ENCODE data around the gene GPR55. TPM values are rescaled to one million over a fixed set of nuclear protein-coding genes. Genes with fewer than 3 reads are reported as not detected.

GPR55 gene
- total RNA-seq, 1 donor from 2014 or later, result not detected

DNA sequence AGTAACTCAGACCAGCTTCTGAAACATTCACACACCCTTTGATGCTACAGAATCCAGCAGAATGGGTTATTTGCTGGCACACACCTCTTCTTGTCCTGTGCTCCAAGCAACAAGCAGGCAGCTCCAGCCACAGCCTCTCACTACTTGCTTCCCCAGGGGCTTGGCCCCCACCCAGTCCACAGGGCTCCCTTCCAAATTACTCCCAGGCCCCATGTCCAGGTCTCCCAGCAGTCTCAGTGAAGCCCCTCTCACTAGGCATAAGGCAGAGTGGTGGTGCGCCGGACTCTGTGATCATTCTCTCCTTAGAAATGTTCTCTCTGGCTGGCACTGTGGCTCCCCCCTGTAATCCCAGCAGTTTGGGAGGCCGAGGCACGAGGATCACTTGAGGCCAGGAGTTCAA is 34.4 kb downstream of the GPR55 start:
- Mint-ChIP-seq H3K27me3 (ENCODE audit: low read depth) (peaks cover 6% of the 10 kb centered on the region), H3K36me3 (no peaks in the 10 kb centered on the region), H3K9me3 (no peaks in the 10 kb centered on the region), H3K4me1 (peaks cover 8% of the 10 kb centered on the region), H3K4me3 (no peak overlapping the region), H3K27ac (no peak overlapping the region)
- TF ChIP-seq, protein P1, sequence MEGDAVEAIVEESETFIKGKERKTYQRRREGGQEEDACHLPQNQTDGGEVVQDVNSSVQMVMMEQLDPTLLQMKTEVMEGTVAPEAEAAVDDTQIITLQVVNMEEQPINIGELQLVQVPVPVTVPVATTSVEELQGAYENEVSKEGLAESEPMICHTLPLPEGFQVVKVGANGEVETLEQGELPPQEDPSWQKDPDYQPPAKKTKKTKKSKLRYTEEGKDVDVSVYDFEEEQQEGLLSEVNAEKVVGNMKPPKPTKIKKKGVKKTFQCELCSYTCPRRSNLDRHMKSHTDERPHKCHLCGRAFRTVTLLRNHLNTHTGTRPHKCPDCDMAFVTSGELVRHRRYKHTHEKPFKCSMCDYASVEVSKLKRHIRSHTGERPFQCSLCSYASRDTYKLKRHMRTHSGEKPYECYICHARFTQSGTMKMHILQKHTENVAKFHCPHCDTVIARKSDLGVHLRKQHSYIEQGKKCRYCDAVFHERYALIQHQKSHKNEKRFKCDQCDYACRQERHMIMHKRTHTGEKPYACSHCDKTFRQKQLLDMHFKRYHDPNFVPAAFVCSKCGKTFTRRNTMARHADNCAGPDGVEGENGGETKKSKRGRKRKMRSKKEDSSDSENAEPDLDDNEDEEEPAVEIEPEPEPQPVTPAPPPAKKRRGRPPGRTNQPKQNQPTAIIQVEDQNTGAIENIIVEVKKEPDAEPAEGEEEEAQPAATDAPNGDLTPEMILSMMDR (IDR thresholded peaks at IDR 0.05; ENCODE audit: unreplicated experiment), result no peak
- no peak for DNase-seq (ENCODE audit: low spot score in 2 of 2, unreplicated experiment in 2 of 2)

DNA sequence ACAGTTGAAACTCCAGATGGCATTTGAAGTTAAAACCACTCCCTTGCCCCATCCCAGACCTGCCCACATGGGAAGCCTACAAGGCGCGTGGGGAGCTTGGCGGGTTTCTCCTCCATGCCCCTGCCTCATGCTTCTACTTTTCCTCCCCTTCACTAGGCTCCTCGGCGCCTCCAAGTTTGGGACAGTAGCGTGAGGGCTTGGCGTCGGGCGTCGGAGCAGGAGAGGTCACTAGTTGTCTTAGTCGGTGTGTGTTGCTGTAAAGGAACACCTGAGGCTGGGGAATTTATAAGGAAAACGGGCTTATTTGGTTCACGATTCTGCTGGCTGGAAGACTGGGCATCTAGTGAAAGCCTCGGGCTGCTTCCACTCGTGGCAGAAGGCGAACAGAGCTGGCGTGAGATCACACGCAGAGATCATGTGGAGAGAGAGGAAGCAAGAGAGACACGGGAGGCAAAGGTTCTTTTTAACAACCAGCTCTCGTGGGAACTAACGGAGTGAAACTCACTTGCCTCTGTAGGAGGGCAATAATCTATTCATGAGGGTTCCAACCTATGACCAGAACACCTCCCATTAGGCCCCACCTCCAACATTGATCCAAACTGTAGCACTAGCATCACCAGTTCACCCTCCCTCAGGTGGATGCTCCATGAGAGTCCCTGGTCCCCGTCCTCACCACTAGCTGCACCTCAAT is 35.0 kb downstream of the GPR55 start:
- Mint-ChIP-seq H3K4me1 (peaks cover 10% of the 10 kb centered on the region), H3K27ac (no peak overlapping the region)

DNA sequence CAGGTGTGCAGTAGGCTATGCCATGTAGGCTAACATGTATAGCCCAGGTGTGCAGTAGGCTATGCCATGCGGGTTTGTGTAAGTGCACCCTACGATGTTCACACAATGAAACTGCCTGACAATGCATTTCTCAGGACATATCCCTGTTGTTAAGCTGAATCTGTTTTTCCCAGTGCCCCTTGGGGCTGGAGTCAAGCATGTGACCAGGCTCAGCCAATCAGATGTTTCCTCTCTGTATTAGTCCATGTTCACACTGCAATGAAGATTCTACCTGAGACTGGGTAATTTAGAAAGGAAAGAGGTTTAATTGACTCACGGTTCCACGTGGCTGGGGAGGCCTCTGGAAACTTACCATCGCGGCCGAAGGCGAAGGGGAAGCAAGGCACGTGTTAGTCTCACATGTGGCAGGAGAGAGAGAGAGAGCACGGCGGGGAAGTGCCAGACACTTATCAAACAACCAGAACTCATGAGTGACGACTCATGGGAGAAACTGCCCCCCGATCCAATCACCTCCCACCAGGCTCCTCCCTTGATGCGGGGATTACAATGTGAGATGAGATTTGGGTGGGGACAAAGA is 36.1 kb downstream of the GPR55 start:
- H3K4me3 Mint-ChIP-seq, result no peak overlapping the region
- peaks cover 10% of the 10 kb centered on the region for H3K4me1 Mint-ChIP-seq
- no peak overlapping the region for H3K27ac Mint-ChIP-seq
- H3K9me3 Mint-ChIP-seq, result no peaks in the 10 kb centered on the region
- peaks cover 6% of the 10 kb centered on the region for H3K27me3 Mint-ChIP-seq (ENCODE audit: low read depth)
- no peak for DNase-seq (ENCODE audit: low spot score in 2 of 2, unreplicated experiment in 2 of 2)
- H3K36me3 Mint-ChIP-seq, result no peaks in the 10 kb centered on the region
- TF ChIP-seq, protein P1 (IDR thresholded peaks at IDR 0.05; ENCODE audit: unreplicated experiment), result no peak

More for the DNA sequence above, 35.0 kb downstream of the GPR55 start:
- no peak overlapping the region for H3K4me3 Mint-ChIP-seq
- peaks cover 6% of the 10 kb centered on the region for H3K27me3 Mint-ChIP-seq (ENCODE audit: low read depth)
- no peaks in the 10 kb centered on the region for H3K36me3 Mint-ChIP-seq
- TF ChIP-seq, protein P1 (IDR thresholded peaks at IDR 0.05; ENCODE audit: unreplicated experiment), result no peak
- DNase-seq (ENCODE audit: low spot score in 2 of 2, unreplicated experiment in 2 of 2), result no peak
- H3K9me3 Mint-ChIP-seq, result no peaks in the 10 kb centered on the region

DNA sequence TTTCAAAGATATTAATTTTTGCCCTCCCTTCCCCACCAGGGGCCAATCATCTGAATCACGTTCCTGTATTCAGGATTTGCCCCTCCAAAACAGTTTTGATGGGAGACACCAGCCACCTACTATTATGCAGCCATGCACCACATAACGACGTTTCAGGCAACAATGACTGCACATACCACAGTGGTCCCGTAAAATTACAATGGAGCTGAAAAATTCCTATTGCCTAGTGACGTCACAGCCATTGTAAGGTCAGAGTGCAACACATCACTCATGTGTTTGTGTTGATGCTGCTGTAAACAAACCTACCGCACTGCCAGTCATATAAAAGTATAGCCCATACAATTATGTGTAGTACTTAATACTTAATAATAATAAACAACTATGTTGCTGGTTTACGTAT is 37.7 kb downstream of the GPR55 start:
- Mint-ChIP-seq H3K4me1 (peaks cover 10% of the 10 kb centered on the region), H3K27ac (no peak overlapping the region), H3K36me3 (no peaks in the 10 kb centered on the region), H3K9me3 (no peaks in the 10 kb centered on the region), H3K4me3 (no peak overlapping the region), H3K27me3 (ENCODE audit: low read depth) (peaks cover 5% of the 10 kb centered on the region)
- TF ChIP-seq, protein P1 (IDR thresholded peaks at IDR 0.05; ENCODE audit: unreplicated experiment), result no peak
- no peak for DNase-seq (ENCODE audit: low spot score in 2 of 2, unreplicated experiment in 2 of 2)

DNA sequence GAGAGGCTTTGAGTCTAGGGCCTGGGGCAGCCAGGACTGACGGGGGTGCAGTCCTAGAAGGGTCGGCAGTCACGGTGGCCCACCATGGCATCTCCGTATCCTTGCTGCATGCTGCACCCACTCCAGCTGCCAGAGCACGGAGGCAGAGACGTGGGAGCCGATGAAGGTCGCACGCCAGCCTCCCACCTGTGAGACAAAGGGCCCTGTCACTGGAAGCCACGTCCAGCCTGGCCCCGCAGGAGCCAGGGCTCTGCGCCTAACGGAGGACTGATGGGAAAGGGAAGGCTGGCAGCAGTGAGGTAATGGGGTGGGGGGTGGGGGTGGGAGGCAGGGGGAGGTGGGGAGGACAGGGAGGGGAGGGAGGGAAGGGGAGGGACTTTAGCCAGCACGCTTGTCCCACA is 38.4 kb downstream of the GPR55 start:
- Mint-ChIP-seq H3K36me3 (peaks cover 4% of the 10 kb centered on the region), H3K4me1 (peaks cover 10% of the 10 kb centered on the region), H3K27ac (no peak overlapping the region), H3K4me3 (no peak overlapping the region), H3K9me3 (no peaks in the 10 kb centered on the region), H3K27me3 (ENCODE audit: low read depth) (peaks cover 2% of the 10 kb centered on the region)
- no peak for DNase-seq (ENCODE audit: low spot score in 2 of 2, unreplicated experiment in 2 of 2)
- TF ChIP-seq, protein P1 (IDR thresholded peaks at IDR 0.05; ENCODE audit: unreplicated experiment), result no peak

Data from mesothelial cell of epicardium (in vitro differentiated cells).